ENCODE data around the gene NRG3. TPM values are rescaled to one million over a fixed set of nuclear protein-coding genes. Genes with fewer than 3 reads are reported as not detected.

NRG3 gene
- total RNA-seq, 1 experiment from 2014 or later, result 0.08 TPM

DNA sequence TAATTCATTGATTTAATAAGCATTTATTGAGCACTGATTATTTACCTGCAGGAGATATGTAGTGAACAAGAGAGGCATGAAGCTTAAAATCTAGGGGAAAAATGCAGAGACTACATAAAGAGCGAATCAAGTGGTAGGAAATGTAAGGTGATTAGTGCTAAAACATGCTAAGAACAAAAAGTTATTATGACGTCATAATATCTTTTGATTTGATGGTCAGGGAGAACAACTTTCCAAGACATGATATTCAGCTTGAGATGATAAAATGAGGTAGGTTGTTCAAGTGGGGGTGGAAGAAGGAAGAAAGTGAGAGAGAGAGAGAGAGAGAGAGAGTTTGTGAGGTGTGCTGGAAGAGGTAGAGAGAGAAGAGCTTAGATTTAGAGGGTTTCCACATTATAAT is 317.7 kb downstream of the NRG3 start:
- BruUV-seq (replicated peaks), result no TSS peak
- intact Hi-C loops (cut with micrococcal nuclease; ENCODE audit: unreplicated experiment) (no loop called here), in situ Hi-C loops (cut with HindIII; ENCODE audit: low pct_unique_long_range_greater_than_20kb, low sequenced_read_pairs) (no loop called here)
- POLR2A ChIA-PET, result no interaction called here
- no peak for DNase-seq (ENCODE audit: low read depth, low spot score)
- H3K36me3 ChIP-seq (ENCODE audit: control insufficient read depth, insufficient read depth, low read length), result no peaks in the 10 kb centered on the region
- TF ChIP-seq, protein P1, sequence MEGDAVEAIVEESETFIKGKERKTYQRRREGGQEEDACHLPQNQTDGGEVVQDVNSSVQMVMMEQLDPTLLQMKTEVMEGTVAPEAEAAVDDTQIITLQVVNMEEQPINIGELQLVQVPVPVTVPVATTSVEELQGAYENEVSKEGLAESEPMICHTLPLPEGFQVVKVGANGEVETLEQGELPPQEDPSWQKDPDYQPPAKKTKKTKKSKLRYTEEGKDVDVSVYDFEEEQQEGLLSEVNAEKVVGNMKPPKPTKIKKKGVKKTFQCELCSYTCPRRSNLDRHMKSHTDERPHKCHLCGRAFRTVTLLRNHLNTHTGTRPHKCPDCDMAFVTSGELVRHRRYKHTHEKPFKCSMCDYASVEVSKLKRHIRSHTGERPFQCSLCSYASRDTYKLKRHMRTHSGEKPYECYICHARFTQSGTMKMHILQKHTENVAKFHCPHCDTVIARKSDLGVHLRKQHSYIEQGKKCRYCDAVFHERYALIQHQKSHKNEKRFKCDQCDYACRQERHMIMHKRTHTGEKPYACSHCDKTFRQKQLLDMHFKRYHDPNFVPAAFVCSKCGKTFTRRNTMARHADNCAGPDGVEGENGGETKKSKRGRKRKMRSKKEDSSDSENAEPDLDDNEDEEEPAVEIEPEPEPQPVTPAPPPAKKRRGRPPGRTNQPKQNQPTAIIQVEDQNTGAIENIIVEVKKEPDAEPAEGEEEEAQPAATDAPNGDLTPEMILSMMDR (IDR thresholded peaks at IDR 0.05), result no peak
- TF ChIP-seq POLR2AphosphoS5 (IDR thresholded peaks at IDR 0.05; ENCODE audit: low read depth, low read length) (no peak), TCF7L2 (IDR thresholded peaks at IDR 0.05; ENCODE audit: low read depth, low read length) (no peak), SIN3A (IDR thresholded peaks at IDR 0.05; ENCODE audit: borderline replicate concordance, insufficient read depth, low read depth, low read length) (no peak)
- TF ChIP-seq, protein P2, sequence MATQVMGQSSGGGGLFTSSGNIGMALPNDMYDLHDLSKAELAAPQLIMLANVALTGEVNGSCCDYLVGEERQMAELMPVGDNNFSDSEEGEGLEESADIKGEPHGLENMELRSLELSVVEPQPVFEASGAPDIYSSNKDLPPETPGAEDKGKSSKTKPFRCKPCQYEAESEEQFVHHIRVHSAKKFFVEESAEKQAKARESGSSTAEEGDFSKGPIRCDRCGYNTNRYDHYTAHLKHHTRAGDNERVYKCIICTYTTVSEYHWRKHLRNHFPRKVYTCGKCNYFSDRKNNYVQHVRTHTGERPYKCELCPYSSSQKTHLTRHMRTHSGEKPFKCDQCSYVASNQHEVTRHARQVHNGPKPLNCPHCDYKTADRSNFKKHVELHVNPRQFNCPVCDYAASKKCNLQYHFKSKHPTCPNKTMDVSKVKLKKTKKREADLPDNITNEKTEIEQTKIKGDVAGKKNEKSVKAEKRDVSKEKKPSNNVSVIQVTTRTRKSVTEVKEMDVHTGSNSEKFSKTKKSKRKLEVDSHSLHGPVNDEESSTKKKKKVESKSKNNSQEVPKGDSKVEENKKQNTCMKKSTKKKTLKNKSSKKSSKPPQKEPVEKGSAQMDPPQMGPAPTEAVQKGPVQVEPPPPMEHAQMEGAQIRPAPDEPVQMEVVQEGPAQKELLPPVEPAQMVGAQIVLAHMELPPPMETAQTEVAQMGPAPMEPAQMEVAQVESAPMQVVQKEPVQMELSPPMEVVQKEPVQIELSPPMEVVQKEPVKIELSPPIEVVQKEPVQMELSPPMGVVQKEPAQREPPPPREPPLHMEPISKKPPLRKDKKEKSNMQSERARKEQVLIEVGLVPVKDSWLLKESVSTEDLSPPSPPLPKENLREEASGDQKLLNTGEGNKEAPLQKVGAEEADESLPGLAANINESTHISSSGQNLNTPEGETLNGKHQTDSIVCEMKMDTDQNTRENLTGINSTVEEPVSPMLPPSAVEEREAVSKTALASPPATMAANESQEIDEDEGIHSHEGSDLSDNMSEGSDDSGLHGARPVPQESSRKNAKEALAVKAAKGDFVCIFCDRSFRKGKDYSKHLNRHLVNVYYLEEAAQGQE (IDR thresholded peaks at IDR 0.05; ENCODE audit: insufficient read depth in 1 of 2, low read depth in 2 of 2, low read length in 1 of 2), result no peak
- H3K27me3 ChIP-seq (ENCODE audit: control insufficient read depth, insufficient read depth, low read length), result no peaks in the 10 kb centered on the region
- CTCF ChIA-PET, result no interaction called here
- no peak for ATAC-seq
- no peak overlapping the region for H3K4me3 ChIP-seq (ENCODE audit: low read depth in 2 of 2, low read length in 2 of 2)
- no peak overlapping the region for H3K27ac ChIP-seq (ENCODE audit: low read length)
- no peaks in the 10 kb centered on the region for H3K9me3 ChIP-seq (ENCODE audit: control insufficient read depth, insufficient read depth, low read depth, low read length)
- no peaks in the 10 kb centered on the region for H3K4me1 ChIP-seq (ENCODE audit: control insufficient read depth, insufficient read depth, low read length)

DNA sequence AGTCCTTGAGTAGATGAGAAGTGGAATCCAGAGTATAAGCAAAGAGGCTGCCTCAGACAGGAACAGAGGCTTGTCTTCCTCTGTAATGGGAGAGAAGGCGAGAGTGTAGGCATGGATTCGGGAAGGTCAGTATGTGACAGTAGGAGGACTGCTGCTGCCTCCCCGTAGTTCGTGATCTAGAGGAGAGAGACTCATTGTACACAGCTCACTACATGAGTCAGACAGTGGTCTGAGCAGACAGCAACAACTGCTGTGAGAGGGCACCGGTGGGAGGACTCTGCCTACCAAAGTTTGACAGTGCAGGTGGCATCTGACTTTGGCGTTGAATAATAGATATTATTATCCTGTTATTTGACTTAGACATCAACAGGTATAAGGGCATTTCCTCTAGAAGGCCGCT is 319.4 kb downstream of the NRG3 start:
- no peak overlapping the region for H3K4me3 ChIP-seq (ENCODE audit: low read depth in 2 of 2, low read length in 2 of 2)
- ChIA-PET CTCF (no interaction called here), POLR2A (no interaction called here)
- ATAC-seq, result no peak
- no peaks in the 10 kb centered on the region for H3K4me1 ChIP-seq (ENCODE audit: control insufficient read depth, insufficient read depth, low read length)
- in situ Hi-C loops (cut with HindIII; ENCODE audit: low pct_unique_long_range_greater_than_20kb, low sequenced_read_pairs), result no loop called here
- BruUV-seq (replicated peaks), result no TSS peak
- no peaks in the 10 kb centered on the region for H3K27me3 ChIP-seq (ENCODE audit: control insufficient read depth, insufficient read depth, low read length)
- no peaks in the 10 kb centered on the region for H3K36me3 ChIP-seq (ENCODE audit: control insufficient read depth, insufficient read depth, low read length)
- intact Hi-C loops (cut with micrococcal nuclease; ENCODE audit: unreplicated experiment), result no loop called here
- no peak for DNase-seq (ENCODE audit: low read depth, low spot score)
- 0 out of 2 replicates have a peak, but pooled peaks cover 4% of the 10 kb centered on the region for H3K9me3 ChIP-seq (ENCODE audit: control insufficient read depth, insufficient read depth, low read depth, low read length)
- no peak overlapping the region for H3K27ac ChIP-seq (ENCODE audit: low read length)
- TF ChIP-seq SIN3A (IDR thresholded peaks at IDR 0.05; ENCODE audit: borderline replicate concordance, insufficient read depth, low read depth, low read length), result no peak
- TF ChIP-seq, protein P2 (IDR thresholded peaks at IDR 0.05; ENCODE audit: insufficient read depth in 1 of 2, low read depth in 2 of 2, low read length in 1 of 2), result no peak
- TF ChIP-seq, protein P1 (IDR thresholded peaks at IDR 0.05), result no peak
- TF ChIP-seq POLR2AphosphoS5 (IDR thresholded peaks at IDR 0.05; ENCODE audit: low read depth, low read length), result no peak
- no peak for TF ChIP-seq TCF7L2 (IDR thresholded peaks at IDR 0.05; ENCODE audit: low read depth, low read length)

All from Panc1 (cell line).